HUDEP-2 (cell line): ENCODE measurements around the gene OPCML.
A peak's percentile ranks its signal among the peaks of the same experiment; 100 is the strongest.

Source experiments
- DNase-seq, 76 experiments: peaks; one replicate each; lab custom pipeline; 2025; ENCODE audit not compliant: unreplicated experiment in 76 of 76; lab: John Stamatoyannopoulos, UW

The OPCML gene

DNA sequence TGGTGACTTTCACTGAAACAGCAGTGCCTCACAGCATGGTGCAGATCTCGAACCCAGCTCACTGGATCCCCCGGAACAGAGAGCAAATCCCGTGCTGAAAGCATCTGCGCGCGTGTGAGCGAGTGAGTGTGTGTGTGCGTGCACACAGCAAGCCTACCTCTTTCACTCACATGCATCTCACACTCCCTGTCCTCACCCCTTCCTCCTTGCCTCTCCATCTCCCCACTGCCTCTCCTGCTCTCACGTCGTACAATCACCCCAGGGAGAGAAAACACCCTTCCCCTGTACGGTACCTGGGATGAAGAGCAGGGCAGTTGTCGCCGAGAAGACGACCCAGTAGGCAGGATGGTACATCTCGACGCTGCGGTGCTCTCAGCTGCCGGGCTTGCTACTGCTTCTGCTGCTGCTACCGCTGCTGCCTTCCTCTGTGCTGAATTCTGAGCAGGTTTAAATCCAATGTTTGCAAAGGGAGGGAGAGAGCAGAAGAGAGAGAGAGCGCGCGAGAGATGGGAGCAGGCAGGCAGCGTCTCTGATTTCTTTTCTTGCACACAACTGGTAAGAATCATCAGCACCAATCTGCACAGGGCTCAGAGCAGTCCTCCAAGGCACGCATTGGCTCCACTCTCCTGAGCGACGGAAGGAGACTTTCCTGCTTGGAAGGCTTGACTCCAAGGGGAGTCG is at the start of gene OPCML:
OPCML (minus strand) TSS at position 531 of the 681 bp plus-strand sequence.
- DNase-seq, result no peak

DNA sequence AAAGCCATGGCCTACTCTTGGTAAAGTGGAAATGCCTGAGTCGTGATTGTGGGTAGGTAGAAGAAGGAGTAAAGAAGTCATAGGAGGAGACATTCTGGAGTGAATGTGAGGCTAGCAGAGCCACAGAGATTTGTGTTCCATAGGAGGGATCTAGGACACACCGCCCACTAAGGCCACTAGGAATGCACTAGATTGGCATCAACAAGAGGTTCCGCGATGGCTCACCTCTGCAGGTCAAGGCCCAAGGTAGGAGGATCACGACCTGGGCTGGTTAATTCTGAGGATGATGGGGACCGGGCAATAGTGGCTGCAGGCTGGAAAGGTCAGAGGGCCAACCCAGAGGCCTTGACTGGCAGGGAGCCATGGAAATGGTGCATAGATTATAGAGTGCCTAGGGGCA is 48.8 kb upstream of the OPCML start:
- no peak for DNase-seq

DNA sequence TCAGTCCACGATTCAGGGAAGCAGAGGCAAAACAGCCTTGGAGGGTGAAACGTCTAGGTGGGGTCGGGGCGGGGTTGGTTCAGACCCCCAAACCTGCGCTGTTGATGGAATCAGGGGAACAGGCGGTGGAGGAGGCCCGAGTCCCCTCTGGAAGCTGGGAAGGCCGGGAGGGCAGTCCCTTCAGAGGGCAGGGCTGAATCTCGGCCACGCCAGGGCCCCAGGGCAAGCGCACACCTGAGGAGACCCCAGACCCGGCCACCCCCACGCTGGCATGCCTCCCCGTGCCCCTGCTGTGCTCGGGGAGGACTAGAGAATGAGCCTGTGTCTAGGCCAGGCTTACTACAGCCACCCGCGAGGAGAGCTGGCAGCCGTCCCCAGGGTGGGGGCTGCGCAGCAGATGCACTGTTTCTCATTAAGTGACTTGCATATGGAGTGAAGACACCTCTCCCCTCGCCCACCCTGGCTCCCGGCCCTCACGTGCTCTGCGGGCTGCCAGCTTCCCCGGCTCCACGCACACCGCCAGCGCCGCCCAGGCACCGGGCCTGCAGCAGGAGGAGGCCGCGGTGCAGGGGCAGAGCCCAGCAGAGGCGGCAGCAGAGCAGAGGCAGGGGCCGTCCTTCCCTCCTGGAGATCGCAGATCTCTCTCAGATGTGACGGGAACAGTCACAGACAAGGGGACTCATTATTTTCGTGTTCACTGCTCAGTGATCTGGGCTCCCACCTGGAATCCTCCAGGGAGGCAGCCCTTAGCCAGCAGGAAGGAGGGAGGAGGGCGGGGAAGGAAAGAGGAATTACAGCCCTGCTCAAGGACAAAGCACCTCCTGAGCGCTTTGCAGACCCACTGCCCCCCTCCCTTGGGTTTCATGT is 47.1 kb upstream of the OPCML start:
- DNase-seq, result no peak

DNA sequence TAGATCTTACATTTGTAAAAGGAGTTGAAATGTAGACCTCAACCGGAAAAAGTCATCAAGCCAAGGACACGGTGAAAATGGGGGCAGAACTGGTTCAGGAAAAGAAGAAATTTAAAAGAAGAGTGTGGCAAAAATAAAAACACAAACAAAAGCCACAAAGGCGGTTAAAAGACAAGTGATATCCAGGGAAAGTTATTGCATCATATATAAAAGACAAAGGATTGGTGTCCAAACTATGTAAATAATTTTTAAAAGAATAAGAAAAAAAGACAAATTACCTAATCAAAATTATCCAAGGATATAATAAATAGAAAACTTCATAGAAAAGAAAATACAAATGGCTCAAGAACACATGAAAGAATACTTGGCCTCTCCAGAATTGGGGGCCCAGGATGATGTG is 45.1 kb upstream of the OPCML start:
- no peak for DNase-seq

DNA sequence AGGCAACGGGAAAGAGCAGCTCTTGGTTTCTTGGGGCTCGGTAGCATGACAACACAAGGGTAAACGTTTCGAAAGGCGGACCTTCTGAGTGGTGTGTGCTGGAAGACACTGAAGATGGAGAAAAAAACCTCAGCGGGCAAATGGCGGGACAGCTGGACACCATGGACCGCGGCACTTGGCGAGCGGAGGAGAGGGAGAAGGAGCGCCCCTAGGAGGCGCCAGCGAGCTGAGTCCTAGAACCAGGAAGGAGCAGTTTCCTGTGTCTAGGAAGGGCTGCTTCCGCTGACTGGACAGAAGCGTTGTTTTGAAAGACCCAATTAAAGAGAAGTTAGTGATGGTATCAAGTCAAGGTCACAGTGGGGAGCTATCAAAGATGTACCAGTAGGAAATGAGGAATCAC is 44.0 kb upstream of the OPCML start:
- DNase-seq, result peak in 1 of 76 experiments; percentile 3

DNA sequence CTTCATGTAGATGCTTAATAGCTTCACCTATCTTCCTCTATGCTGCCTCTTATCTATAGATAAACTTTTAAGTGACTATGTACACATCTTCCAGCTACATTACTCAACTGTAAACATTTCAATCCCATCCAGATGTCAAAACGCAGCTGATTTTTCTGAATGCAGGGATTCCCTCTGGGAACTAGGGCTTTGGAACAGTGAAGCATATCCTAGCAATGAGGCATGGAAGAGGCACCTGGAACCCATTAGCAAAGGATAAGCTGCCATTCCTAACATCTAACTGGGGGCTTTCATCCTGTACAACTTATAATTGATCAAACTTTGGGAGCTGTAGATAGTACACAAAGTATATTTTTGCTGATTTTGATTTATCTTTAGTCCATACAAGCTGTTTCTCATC is 40.8 kb upstream of the OPCML start:
- no peak for DNase-seq

DNA sequence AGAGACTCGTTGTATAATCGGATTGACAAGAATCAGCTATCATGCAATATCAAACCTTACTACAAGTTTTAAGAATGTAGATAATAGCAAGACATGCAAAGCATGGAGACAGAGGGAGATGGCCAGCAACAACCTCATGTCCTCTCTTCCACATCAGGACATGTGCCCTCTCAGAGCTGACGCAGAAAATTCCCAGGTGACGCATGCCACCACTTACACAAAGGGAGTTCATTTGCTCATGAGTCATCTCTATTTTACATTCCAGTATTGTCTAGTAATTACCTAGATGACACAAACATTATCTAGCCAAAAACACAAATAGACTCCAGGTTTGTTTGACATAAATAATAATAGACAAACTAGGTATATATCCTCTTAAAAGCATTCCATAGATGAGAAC is 38.1 kb upstream of the OPCML start:
- DNase-seq, result no peak

DNA sequence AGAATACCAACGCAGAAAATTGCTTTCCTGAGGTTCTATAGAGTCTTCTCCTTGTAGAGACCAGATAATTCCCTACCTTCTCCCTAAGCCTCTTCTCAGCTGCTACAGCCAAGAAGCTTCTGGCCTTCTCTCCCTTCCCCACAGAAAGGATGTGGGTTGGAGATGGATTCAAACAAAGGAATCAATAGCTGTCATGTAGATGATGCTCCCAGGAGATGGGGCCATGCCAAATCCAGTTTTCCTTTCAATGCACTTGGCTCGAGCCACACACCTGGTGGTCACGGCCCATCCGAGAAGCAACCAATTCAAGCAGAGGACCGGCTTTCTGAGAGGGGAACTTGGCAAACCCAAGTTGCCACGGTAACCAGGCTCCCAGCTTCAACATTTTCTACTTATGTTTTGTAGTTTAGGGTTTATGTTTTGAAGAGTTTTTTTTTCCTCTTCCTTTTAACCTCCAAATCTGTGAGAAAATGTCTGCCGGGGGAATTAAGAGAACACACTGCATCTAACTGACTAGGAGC is 31.3 kb upstream of the OPCML start:
- DNase-seq, result no peak

DNA sequence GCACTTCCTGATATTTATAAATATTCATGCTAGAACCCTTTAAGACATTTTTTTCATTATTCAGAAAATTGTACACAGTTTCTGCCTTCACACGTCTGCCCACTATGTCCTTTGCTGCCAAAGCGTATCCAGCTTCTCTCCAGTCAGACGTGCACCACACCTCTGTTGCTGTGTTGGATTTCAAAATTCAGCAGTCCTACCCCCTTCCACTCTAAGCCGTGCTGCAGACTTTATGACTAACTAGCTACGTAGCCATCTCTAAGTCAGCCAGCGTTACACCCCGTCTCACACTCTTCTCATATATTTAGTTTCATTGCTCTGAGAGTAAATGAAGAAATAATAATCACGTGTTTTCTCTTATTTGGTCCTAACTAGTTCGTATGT is 28.2 kb upstream of the OPCML start:
- DNase-seq, result no peak

DNA sequence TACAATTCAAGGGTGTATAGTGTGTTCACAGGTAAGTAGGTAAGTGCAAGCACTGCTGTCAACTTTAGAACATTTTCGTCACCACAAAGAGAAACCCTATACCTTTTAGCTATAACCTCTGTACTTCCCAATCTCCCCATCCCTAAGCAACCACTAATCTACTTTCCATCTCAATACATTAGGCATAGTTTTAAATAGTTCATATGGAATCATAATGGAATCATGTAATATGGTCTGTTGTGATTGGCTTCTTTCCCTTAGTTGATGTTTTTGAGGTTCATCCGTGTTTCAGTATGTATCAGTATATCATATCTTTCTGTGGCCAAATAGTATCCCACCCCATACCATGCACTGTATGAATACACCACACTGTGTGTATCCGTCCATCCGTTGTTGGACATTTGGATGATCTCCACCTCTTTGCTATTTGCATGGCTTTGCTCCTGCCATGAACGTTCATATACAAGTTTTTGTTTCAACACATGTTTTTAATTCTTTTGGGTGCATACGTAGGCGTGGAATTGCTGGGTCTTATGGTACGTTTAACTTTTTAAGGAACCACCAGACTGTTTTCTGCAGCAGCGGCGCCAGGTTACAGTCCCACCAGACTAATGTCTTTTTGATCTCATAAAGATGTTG is 27.7 kb upstream of the OPCML start:
- no peak for DNase-seq

DNA sequence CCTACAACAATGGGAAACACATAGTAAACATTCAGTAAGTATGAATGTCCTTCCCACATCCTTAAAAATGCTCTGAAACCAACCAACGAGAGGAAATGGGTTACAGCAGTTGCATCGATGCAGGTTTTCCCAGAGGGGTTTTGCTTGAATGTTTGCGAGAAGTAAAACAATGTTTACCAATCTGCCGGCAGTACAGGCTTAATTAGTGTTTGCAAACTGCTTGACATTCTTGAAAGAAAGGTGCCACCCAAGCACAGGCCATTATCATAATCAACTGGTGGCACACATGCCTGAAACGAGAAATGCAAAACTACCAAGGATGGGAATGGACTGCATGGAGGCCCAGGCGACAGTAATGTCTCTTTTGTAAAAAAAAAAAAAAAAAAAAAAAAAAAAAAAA is 27.1 kb upstream of the OPCML start:
- no peak for DNase-seq

DNA sequence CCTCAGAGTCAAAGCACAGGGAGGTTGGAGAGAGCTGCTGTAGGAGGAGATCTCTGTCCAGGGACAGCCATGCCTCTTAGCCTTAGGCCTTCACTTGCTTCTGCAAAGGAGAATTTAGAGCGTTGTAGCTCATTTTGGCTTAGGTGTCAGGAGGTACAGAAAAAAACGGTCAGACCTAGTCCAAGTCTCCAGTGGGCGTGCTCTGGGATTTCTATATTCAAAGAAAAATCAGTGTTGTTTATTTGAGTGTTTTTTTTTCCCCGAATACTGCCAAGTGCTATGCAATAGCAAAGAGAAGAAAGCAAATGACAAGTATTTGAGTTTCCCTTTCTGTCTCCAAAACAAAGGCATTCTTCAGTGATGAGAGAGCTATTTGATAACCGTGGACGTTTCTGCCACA is 22.7 kb upstream of the OPCML start:
- DNase-seq, result no peak

DNA sequence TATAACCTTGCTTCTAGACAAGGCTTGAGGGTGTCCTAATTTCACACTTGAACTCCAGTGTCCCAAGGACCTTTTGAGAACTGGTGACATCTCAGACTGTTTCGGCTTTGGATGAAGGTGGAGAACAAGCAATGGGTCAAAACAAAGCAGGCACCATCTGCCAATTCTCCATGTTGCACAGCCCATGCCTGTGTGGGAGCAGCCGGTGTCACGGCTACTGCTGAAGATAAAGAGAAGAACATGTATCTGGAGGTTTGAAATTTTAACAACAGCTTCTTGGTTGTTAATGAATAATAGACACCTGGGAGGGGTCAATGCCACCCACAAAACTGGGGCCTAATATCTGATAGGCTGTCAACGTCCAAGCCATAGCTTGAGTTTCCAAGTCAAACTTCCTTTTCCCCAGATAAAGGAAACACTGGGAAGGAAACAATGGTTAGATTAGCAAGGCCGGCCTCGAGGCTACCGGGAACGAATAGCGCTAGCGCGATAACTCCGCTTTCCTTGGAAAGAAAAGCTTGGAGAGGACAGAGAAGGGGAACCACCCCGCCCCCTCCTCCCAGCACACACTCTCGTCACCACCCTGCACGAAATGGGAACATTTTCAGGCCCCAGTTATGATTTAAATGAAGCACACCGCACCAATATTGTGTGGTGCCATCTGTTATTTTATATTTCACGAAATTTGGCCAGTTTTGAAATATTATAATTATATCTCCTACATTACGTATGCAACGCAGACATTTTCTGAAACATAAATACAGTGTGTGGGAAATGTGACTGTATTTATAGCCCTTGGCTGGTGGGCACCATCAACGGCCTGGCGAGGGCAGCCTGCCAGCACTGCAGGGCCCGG is 21.8 kb upstream of the OPCML start:
- DNase-seq, result no peak

DNA sequence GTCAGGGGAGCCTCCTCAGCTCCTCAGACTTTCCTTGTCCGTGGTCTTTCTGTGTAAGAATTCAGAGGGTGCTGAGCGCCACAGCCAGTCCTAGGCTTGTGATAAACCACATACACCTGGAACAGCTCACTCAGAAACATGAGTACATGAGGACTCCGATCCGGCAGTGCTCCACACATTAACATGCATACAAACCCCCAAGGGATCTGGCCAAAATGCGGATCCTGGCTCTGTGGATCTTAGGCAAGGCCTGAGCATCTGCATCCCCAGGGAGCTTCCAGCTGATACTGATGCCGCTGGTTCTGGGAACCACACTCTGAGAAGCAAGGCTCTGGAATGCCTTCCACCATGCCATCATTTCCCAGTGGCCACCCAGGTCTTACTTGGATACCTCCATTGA is 20.6 kb upstream of the OPCML start:
- DNase-seq, result no peak

DNA sequence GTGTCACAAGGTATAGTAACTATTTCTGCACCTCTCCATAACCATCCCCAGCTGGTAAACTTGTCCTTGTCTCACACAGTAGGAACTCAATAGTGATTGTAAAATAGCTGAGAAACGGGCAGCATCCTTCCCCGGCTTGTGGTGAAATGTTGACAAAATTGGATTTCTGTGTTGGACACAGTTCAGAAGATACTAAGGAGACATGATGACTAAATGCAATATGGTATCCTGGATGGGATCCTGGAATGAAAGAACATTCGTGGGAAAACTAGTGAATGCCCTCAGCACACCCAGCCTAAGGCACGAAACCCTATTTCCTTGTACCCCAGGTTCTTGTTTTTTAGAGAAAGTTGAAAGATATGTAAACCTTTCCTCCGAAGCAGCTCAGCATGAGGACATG is 18.8 kb upstream of the OPCML start:
- DNase-seq, result no peak

DNA sequence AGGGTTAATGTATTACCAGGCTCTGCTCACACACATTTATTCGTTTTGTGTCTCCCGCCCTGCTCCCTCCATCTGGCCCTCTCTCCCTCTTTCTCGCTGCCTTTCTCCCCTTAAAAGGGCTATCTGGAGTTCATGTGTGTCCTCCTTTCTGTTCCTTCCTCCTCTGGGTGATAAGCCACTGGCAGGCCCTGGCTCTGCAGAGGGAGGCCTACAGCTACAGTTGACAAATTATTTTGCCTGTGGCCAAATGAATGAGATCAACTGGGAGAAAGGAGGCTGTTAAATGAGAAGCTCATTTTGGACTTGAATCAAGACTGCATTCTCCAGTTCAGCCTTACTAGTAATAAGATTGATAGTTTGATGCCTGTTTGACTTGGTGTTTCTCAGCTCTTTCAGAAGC is 17.5 kb upstream of the OPCML start:
- DNase-seq, result no peak

DNA sequence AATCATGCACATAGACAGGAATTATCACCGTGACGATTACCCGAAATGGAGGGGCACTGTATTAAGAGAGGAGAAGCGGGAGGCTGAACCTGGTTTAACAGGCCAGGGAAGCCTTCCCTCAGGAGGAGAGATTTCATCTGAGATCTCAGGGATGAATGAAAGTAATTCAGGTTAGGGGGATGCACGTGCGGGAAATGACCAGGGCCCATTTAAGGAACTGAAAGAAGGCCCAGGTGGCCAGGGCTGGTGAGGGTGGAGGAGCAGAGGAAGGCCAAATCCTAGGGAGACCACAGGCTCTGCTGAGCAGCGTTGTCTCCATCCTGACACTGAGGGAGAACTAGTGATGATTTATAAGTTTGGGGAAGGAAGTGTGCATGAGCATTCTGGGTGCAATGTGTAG is 16.3 kb upstream of the OPCML start:
- no peak for DNase-seq

DNA sequence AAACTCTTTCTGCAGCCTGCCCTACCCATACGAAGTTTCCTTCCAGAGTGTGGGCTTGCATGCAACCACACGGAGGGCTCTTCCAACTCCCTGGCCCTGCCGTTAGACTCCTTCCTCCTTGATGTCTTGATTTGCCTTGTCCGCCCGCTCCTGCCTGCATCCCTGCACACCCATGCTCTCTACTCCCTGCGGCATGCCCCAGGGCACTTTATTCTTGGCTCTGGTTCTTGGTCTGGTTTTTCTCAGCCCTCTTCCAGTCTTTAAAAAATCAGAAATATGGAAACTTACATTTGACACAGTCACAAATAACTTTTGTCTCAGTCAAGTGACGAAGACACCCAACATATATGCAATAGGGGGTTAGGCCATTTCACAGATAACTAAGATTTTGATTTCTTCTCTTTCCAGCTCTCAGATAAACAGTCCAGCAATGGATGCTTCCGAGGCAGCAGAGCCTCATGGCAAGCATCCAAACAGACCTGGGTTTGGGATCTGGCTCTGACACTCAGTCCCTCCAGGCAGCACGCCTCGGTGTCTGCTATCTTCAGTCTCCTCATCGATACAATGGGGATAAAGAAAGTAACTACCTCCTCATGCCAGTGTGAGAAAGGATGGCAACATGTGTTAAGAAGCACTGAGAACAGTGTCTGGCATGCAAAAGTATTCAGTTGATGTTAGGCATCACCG is 15.7 kb upstream of the OPCML start:
- DNase-seq, result no peak

DNA sequence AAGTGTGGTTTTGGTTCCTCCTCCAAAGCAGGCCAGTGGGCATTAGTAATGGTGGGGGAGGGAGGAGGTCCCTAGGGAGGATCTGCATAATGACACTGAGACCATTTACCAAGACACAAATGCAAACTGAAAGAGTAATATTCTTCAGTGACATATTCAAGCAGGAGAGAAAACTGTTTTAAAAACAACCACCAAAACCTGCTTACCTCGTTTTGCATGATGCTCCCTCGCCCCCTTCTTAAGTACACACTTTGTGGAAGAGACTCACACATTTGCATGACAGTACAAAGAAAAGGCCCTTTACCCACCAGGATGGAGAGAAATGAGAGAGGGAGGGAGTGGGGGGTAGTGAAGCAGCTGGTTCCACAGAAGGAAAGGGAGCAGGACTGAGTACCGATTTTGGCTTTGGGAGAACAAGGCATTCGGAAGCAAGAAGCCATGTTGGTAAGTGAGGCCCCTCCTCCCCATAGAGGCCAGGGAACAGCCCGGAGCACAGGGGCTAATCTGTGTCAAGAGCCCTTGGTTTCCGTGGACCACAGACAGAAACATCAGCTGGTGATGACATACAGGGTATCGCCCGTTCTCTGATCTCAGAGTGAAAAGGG is 13.0 kb upstream of the OPCML start:
- DNase-seq, result no peak

DNA sequence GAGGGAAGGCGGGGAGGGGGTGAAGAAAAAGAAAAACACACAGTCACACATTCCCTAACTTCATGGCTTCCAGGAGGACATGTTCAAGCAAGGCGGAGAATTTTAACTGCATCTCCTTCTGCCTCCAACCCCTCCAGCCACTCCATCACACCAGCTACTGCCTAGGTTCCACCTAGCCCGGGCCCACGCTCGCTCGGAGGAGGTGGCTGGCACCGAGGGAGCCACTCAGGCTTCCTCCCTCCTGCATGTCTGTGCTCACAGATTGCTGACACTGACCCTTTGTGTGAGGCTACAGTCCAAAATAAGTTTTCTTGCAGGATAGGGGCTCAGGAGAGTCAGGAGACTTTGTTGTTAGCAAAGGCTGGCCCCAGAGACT is 9.4 kb upstream of the OPCML start:
- no peak for DNase-seq
